ENCODE data around the gene MCC. TPM values are rescaled to one million over a fixed set of nuclear protein-coding genes. Genes with fewer than 3 reads are reported as not detected.

Gene MCC
- total RNA-seq, 5 donors from 2014 or later (not counting 1 experiment from before 2014, with no cell fraction given), result 2.6 to 8.3 (median 6.3) TPM

- no peak overlapping the region for H3K4me3 Mint-ChIP-seq
- H3K36me3 Mint-ChIP-seq, result peaks cover 9% of the 10 kb centered on the region
- Histone ChIP-seq H3K27me3 (replicated peaks in 1 of 2; ENCODE audit: control insufficient read depth in 2 of 2, extremely low read depth in 1 of 2, insufficient read depth in 2 of 2, low read length in 1 of 2) (no peaks in the 10 kb centered on the region), H3K27ac (ENCODE audit: low read length) (no peak overlapping the region), H3K36me3 (ENCODE audit: control insufficient read depth in 2 of 2, extremely low read depth in 1 of 2, insufficient read depth in 1 of 2, low read length in 1 of 2) (no peaks in the 10 kb centered on the region), H3K4me1 (ENCODE audit: control insufficient read depth in 1 of 2, extremely low read depth in 1 of 2, insufficient read depth in 2 of 2, low read length in 2 of 2) (peaks cover 34 to 44% of the 10 kb centered on the region in 2 experiments), H3K4me3 (ENCODE audit: control insufficient read depth in 1 of 2, extremely low read depth in 1 of 2, low read length in 1 of 2) (no peak overlapping the region), H3K9me3 (no peaks in the 10 kb centered on the region)
- CTCF ChIA-PET, result no interaction called here
- WGBS (ENCODE audit: insufficient coverage), result 89% methylated on average over 4 of the region's 5 CpGs
- H3K4me1 Mint-ChIP-seq, result peaks cover 34 to 53% (median 34%) of the 10 kb centered on the region in 3 donors
- DNase-seq (no peak), ATAC-seq (replicated peaks in 1 of 4) (no peak)
- no peaks in the 10 kb centered on the region for H3K9me3 Mint-ChIP-seq
- no peak overlapping the region for H3K27ac Mint-ChIP-seq
- POLR2A ChIA-PET, result no interaction called here
- no peaks in the 10 kb centered on the region for H3K27me3 Mint-ChIP-seq
These were observed 430.0 kb downstream of the MCC start for GRCh38 chr5:113058269-113058668.

DNA sequence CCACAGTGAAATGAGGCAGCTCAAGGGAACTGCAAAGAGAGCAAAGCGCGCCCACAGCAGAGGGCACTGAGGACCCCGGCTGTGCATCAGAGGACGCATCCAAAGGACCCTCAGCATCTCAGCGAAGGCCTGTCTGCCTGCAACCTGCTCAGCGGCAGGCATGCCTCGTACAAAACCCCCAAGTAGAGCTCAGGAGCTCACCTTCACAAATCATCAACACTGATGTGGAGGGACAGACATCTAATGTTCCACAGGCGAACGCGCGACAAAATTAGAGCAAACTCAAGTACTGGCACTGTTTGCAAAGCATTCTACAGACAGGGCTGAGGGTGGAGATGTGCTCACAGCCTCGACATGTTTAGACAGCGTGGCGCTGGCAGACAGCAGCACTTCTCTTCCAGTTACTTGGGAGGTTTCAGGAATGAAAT is 430.7 kb downstream of the MCC start:
- Histone ChIP-seq H3K27me3 (replicated peaks in 1 of 2; ENCODE audit: control insufficient read depth in 2 of 2, extremely low read depth in 1 of 2, insufficient read depth in 2 of 2, low read length in 1 of 2) (no peaks in the 10 kb centered on the region), H3K9me3 (no peaks in the 10 kb centered on the region), H3K4me3 (ENCODE audit: control insufficient read depth in 1 of 2, extremely low read depth in 1 of 2, low read length in 1 of 2) (no peak overlapping the region), H3K4me1 (ENCODE audit: control insufficient read depth in 1 of 2, extremely low read depth in 1 of 2, insufficient read depth in 2 of 2, low read length in 2 of 2) (peaks cover 27 to 37% of the 10 kb centered on the region in 2 experiments), H3K27ac (ENCODE audit: low read length) (no peak overlapping the region), H3K36me3 (ENCODE audit: control insufficient read depth in 2 of 2, extremely low read depth in 1 of 2, insufficient read depth in 1 of 2, low read length in 1 of 2) (no peaks in the 10 kb centered on the region)
- Mint-ChIP-seq H3K9me3 (no peaks in the 10 kb centered on the region), H3K36me3 (peaks cover 5% of the 10 kb centered on the region), H3K4me1 (peaks cover 27 to 46% (median 29%) of the 10 kb centered on the region in 3 donors), H3K27ac (no peak overlapping the region), H3K27me3 (no peaks in the 10 kb centered on the region), H3K4me3 (no peak overlapping the region)
- ATAC-seq (replicated peaks in 1 of 4) (no peak), DNase-seq (no peak)
- WGBS (ENCODE audit: insufficient coverage), result 75% methylated on average over 10 of the region's 14 CpGs
- ChIA-PET POLR2A (no interaction called here), CTCF (no interaction called here)

DNA sequence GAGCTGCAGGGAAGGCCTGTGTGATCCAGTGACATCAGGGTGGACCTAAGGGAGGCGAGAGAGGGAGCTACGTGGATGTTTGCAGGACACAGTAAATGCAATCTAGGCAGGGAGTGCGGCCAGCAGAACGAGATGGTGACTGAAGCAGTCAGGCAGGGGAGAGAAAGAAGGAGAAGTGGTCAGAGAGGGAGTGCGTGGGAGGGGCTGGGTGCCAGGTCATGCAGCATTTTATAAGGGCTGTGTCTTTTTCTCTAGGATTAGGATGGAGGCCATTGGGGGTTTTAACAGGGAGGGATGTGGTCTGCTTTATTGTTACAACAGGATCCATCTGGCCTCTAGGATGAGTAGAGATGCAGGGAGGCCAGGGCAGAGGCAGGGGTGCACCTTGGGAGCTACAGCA is 431.3 kb downstream of the MCC start:
- Histone ChIP-seq H3K27me3 (replicated peaks in 1 of 2; ENCODE audit: control insufficient read depth in 2 of 2, extremely low read depth in 1 of 2, insufficient read depth in 2 of 2, low read length in 1 of 2) (no peaks in the 10 kb centered on the region), H3K4me3 (ENCODE audit: control insufficient read depth in 1 of 2, extremely low read depth in 1 of 2, low read length in 1 of 2) (no peak overlapping the region), H3K4me1 (ENCODE audit: control insufficient read depth in 1 of 2, extremely low read depth in 1 of 2, insufficient read depth in 2 of 2, low read length in 2 of 2) (peaks cover 26 to 31% of the 10 kb centered on the region in 2 experiments), H3K9me3 (no peaks in the 10 kb centered on the region), H3K27ac (ENCODE audit: low read length) (no peak overlapping the region), H3K36me3 (ENCODE audit: control insufficient read depth in 2 of 2, extremely low read depth in 1 of 2, insufficient read depth in 1 of 2, low read length in 1 of 2) (no peaks in the 10 kb centered on the region)
- H3K27me3 Mint-ChIP-seq, result no peaks in the 10 kb centered on the region
- ATAC-seq (replicated peaks in 1 of 4), result no peak
- POLR2A ChIA-PET, result no interaction called here
- CTCF ChIA-PET, result no interaction called here
- WGBS (ENCODE audit: insufficient coverage), result 85% methylated on average over 5 of the region's 5 CpGs
- peaks cover 5% of the 10 kb centered on the region for H3K36me3 Mint-ChIP-seq
- no peak overlapping the region for H3K4me3 Mint-ChIP-seq
- H3K27ac Mint-ChIP-seq, result no peak overlapping the region
- no peak for DNase-seq
- H3K4me1 Mint-ChIP-seq, result peaks cover 21 to 40% (median 24%) of the 10 kb centered on the region in 3 donors
- no peaks in the 10 kb centered on the region for H3K9me3 Mint-ChIP-seq

GRCh38 chr5:113054899-113055298 is 433.4 kb downstream of the MCC start:
- Histone ChIP-seq H3K9me3 (no peaks in the 10 kb centered on the region), H3K27me3 (replicated peaks in 1 of 2; ENCODE audit: control insufficient read depth in 2 of 2, extremely low read depth in 1 of 2, insufficient read depth in 2 of 2, low read length in 1 of 2) (no peaks in the 10 kb centered on the region), H3K36me3 (ENCODE audit: control insufficient read depth in 2 of 2, extremely low read depth in 1 of 2, insufficient read depth in 1 of 2, low read length in 1 of 2) (no peaks in the 10 kb centered on the region), H3K27ac (ENCODE audit: low read length) (no peak overlapping the region), H3K4me1 (ENCODE audit: control insufficient read depth in 1 of 2, extremely low read depth in 1 of 2, insufficient read depth in 2 of 2, low read length in 2 of 2) (peaks cover 15 to 22% of the 10 kb centered on the region in 2 experiments), H3K4me3 (ENCODE audit: control insufficient read depth in 1 of 2, extremely low read depth in 1 of 2, low read length in 1 of 2) (no peak overlapping the region)
- Mint-ChIP-seq H3K27me3 (no peaks in the 10 kb centered on the region), H3K27ac (no peak overlapping the region), H3K4me1 (peaks cover 21 to 33% (median 22%) of the 10 kb centered on the region in 3 donors), H3K9me3 (no peaks in the 10 kb centered on the region), H3K36me3 (peaks cover 5% of the 10 kb centered on the region), H3K4me3 (no peak overlapping the region)
- DNase-seq (no peak), ATAC-seq (replicated peaks in 1 of 4) (no peak)
- CTCF ChIA-PET, result no interaction called here
- POLR2A ChIA-PET, result interaction anchor here in 1 of 2 donors (0.7 kb wide), 1 partner anchor 8 kb away, joined by 3 read pairs; no protein-coding TSS in a partner anchor
- 96% methylated on average over 11 of the region's 11 CpGs for WGBS (ENCODE audit: insufficient coverage)

GRCh38 chr5:113053511-113053995 is 434.7 kb downstream of the MCC start:
- POLR2A ChIA-PET, result no interaction called here
- ATAC-seq (replicated peaks in 1 of 4), result no peak

GRCh38 chr5:113052041-113052795 is 436.0 kb downstream of the MCC start:
- H3K9me3 ChIP-seq, result no peaks in the 10 kb centered on the region
- Mint-ChIP-seq H3K27ac (no peak overlapping the region), H3K27me3 (no peaks in the 10 kb centered on the region), H3K4me3 (no peak overlapping the region), H3K4me1 (peaks cover 7 to 12% (median 12%) of the 10 kb centered on the region in 3 donors), H3K9me3 (no peaks in the 10 kb centered on the region), H3K36me3 (peaks cover 5% of the 10 kb centered on the region)
- no peaks in the 10 kb centered on the region for H3K27me3 ChIP-seq (replicated peaks in 1 of 2; ENCODE audit: control insufficient read depth in 2 of 2, extremely low read depth in 1 of 2, insufficient read depth in 2 of 2, low read length in 1 of 2)
- ATAC-seq (replicated peaks in 1 of 4) (no peak), DNase-seq (no peak)
- WGBS (ENCODE audit: insufficient coverage), result 83% methylated on average over 7 of the region's 10 CpGs
- no peak overlapping the region for H3K4me3 ChIP-seq (ENCODE audit: control insufficient read depth in 1 of 2, extremely low read depth in 1 of 2, low read length in 1 of 2)
- CTCF ChIA-PET, result no interaction called here
- POLR2A ChIA-PET, result no interaction called here
- H3K27ac ChIP-seq (ENCODE audit: low read length), result no peak overlapping the region
- no peaks in the 10 kb centered on the region for H3K36me3 ChIP-seq (ENCODE audit: control insufficient read depth in 2 of 2, extremely low read depth in 1 of 2, insufficient read depth in 1 of 2, low read length in 1 of 2)
- H3K4me1 ChIP-seq (ENCODE audit: control insufficient read depth in 1 of 2, extremely low read depth in 1 of 2, insufficient read depth in 2 of 2, low read length in 2 of 2), result peaks cover 0 to 7% of the 10 kb centered on the region in 2 experiments

More at GRCh38 chr5:113053511-113053995, 434.7 kb downstream of the MCC start:
- no peaks in the 10 kb centered on the region for H3K36me3 ChIP-seq (ENCODE audit: control insufficient read depth in 2 of 2, extremely low read depth in 1 of 2, insufficient read depth in 1 of 2, low read length in 1 of 2)
- H3K9me3 ChIP-seq, result no peaks in the 10 kb centered on the region
- Mint-ChIP-seq H3K4me1 (peaks cover 8 to 19% (median 12%) of the 10 kb centered on the region in 3 donors), H3K4me3 (no peak overlapping the region), H3K27ac (no peak overlapping the region), H3K36me3 (peaks cover 5% of the 10 kb centered on the region), H3K27me3 (no peaks in the 10 kb centered on the region), H3K9me3 (no peaks in the 10 kb centered on the region)
- H3K27ac ChIP-seq (ENCODE audit: low read length), result no peak overlapping the region
- no peak overlapping the region for H3K4me3 ChIP-seq (ENCODE audit: control insufficient read depth in 1 of 2, extremely low read depth in 1 of 2, low read length in 1 of 2)
- no peaks in the 10 kb centered on the region for H3K27me3 ChIP-seq (replicated peaks in 1 of 2; ENCODE audit: control insufficient read depth in 2 of 2, extremely low read depth in 1 of 2, insufficient read depth in 2 of 2, low read length in 1 of 2)
- H3K4me1 ChIP-seq (ENCODE audit: control insufficient read depth in 1 of 2, extremely low read depth in 1 of 2, insufficient read depth in 2 of 2, low read length in 2 of 2), result peaks cover 3 to 11% of the 10 kb centered on the region in 2 experiments
- CTCF ChIA-PET, result interaction anchor here in 1 of 2 donors (0.6 kb wide), 2 partner anchors 20 to 159 kb away, joined by 4 to 5 read pairs; no protein-coding TSS in a partner anchor
- 95% methylated on average over 4 of the region's 9 CpGs for WGBS (ENCODE audit: insufficient coverage)
- no peak for DNase-seq
